HG03045 (cell line): ENCODE measurements around the gene HGS.

Experiments used
- ATAC-seq: cut with Tn5 transposase; IDR thresholded peaks from one replicate; pipeline ENCODE4 v1.9.1; 2021; ENCODE audit warnings: mild to moderate bottlenecking, moderate library complexity; ENCODE audit not compliant: unreplicated experiment

Gene HGS

DNA sequence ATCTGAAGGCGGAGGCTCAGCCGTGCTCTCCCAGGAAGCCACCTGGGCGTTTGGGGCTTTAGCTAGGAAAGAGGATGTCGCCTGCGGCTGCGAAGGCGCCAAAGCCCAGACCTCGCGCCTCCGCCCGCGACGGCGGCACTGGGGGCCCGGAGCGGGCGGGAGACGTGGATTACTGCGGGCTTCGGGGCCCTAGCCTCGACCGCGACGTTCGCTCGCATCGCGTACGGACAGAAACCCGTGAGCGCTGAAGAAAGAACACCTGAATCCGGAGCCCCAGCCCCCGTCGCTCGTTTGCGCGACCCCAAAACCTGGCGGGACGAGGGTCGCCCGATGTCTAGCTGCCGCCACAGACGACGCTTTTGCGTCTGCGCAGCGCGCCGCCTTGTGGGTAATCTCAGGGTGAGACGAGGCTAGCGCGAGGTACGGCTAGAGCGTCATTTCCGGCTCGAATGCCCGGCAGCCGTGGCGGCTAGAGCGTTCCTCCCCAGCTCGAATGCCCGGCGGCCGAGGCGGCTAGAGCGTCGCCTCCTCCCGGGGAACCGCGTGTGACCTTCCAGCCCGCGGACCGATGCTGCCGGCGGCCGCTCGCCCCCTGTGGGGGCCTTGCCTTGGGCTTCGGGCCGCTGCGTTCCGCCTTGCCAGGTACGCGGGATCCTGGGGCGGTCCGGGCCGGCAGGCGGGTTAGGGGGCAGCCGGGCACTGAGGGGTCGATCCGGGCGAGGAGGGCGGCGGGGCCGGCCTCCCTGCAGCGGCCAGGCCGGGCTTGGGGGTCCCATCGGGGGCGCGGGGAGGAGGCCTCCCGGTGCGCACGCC, 19.3 kb downstream of the HGS start, which contains the start of gene MRPL12:
Gene MRPL12 (plus strand): TSS at position 434 of the 813 bp plus-strand sequence. CDS start 135 bp downstream, at position 569.
- peak; percentile 79 for ATAC-seq

GRCh38 chr17:81703747-81704654, 20.2 kb downstream of the HGS start:
- ATAC-seq, result no peak

- ATAC-seq, result no peak
Measured at GRCh38 chr17:81705518-81706231, 21.9 kb downstream of the HGS start.

DNA sequence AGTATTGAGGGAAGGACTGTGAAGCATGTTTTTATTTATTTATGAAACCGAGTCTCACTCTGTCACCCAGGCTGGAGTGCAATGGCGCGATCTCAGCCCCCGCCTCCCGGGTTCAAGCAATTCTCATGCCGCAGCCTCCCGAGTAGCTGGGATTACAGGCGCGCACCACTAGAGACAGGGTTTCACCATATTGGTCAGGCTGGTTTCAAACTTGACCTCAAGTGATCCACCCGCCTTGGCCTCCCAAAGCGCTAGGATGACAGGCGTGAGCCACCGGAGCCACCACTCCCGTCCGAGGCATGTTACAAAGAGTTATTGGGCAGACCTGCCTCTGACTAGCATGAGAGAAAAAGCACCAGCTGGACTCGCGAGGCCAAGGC, 22.4 kb downstream of the HGS start:
- no peak for ATAC-seq

DNA sequence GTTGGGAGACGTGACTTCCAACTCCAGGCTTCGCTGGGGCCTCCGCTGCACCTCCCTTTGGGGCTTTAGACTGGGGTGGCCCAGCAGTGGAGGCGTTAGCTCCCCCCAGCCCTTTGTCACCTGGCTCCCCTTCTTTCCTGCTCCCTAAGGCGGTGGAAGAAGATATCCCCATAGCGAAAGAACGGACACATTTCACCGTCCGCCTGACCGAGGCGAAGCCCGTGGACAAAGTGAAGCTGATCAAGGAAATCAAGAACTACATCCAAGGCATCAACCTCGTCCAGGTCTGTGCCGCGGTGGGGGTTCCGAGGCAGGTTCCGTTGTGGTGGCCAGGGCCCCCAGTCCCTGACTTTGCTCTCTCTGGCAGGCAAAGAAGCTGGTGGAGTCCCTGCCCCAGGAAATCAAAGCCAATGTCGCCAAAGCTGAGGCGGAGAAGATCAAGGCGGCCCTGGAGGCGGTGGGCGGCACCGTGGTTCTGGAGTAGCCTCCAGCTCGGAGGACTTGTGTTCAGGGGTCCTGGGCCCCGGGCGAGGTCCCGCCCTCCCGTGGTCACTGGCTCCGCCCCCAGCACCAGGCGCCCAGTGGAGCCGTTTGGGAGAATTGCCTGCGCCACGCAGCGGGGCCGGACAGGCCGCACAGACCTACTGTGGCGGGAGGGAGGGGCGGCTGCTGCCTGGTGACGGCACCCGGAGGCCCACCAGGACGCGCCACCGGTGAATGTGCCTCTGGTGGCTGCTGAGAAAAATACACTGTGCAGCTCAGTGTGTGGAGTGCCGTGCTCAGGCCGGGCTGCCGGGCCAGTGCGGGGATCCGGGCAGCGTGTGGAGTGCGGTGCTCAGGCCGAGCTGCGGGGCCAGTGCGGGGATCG, 23.2 kb downstream of the HGS start:
- no peak for ATAC-seq

- ATAC-seq, result no peak
Measured at GRCh38 chr17:81707725-81708646, 24.2 kb downstream of the HGS start.

- ATAC-seq, result no peak
Measured at GRCh38 chr17:81708739-81709185, 25.0 kb downstream of the HGS start.

DNA sequence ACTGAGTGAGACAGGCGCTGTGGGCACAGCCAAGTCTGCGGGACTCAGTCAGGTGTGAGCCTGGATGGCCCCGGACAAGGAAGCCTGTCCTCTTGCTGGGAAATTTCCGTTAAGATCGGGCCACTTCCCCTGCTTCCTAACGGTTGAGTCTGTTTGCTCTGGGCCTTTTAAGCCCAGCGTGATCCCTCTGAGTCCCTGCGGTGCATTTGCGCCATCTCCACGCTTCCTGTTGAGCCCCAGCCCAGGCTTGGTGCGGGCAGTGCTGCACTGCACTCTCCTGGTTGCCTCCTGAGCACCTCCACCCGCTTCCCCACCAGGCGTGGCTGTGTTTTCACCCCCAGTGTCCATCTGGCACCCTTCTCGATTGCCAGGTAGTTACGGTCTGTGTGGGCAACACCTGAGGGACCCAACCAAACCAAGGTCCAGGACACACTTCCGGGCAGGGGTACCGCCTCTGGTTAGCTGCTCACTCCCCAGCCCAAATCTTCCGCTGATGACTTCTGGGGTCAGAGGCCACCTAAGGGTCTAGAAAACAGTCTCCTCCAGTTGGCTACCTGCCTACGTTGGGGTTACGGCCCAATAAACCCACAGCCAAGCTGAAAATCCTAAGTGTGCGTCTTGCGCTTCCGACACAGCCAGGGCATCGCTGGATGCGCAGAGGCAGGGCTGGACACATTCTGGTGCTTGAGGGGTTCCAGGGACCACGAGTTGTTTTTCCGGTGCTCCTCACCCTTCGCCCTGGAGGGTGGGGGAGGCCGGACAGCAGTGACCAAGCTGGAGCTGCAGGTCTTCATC, 26.9 kb downstream of the HGS start:
- no peak for ATAC-seq

- ATAC-seq, result peak; percentile 66
Measured at GRCh38 chr17:81711814-81712467, 28.1 kb downstream of the HGS start, which contains the start of gene SLC25A10. Gene SLC25A10, plus strand, starts transcription at chr17:81712284. Its CDS starts 143 bp downstream, at chr17:81712427.

- ATAC-seq, result no peak
Measured at GRCh38 chr17:81712468-81713003, 28.7 kb downstream of the HGS start.

GRCh38 chr17:81713004-81713555, 29.3 kb downstream of the HGS start:
- ATAC-seq, result no peak

DNA sequence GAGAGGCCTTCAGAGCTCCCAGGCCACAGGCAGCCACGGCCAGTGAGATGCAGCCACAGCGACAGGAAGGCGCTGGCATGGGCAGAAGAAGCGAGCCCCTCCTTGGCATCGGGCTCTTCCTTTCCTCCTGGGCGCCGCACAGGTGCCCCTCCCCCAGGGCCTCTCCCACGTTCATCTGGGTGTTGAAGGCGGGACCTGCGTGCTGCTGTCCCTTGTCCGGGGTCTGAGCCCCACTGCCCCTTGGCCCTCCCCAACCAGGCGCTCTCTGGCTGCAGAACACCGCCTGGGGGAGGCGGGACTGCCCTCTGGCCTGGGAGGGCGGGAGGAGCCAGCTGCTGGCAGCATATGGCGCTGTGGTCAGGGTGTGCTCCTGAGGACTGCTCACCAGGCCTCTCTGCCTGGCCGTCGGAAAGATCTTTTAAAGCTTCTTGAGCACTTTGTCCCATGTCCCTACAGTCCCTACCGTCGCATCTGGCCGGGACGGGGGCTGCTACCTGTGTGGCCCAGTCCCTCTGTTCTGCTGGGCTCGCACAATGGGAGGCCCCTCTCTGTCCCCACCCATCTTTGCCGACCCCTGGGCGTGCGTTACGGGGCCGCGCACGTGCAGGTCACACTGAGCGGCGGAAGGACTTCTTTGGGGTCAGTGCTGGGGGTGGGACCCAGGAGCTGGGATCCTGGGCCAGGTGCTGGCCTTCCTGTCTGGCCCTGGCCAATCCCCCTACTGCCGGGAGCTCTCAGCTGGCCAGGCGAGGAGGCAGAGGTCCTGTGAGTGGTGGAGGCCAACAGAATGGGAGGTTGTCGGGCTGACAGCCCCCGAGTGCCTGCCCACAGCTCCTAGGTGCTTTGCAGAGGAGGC, 30.0 kb downstream of the HGS start:
- no peak for ATAC-seq

DNA sequence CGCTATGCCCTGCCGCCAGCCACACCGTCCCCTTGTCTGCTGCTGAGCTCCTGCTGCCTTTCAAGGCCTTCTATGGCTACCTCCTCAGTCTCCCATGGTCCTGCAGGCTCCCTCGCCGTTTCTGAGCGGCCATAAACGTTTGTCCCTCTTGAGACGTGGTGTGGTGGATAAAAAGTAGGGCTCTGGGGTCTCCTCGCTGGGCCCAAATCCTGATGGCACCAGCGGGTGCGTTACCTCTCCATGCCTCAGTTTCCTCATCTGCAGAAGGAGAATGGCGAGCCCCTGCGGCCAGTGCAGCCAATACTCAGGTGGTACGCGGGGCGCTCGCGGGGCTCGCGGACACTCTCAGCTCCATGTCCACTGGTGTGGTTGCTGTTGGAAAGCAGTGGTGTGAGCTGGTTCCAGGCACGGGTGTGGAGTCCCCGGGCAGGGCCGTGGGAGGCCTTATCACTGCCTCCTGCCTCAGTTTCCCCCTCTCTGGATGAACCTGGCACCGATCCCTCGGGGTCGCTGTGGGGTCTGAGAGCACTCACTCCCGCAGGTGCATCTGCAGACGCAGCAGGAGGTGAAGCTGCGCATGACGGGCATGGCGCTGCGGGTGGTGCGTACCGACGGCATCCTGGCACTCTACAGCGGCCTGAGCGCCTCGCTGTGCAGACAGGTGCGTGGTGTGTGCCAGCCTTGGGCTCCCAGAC, 30.7 kb downstream of the HGS start:
- no peak for ATAC-seq

GRCh38 chr17:81715107-81715871, 31.5 kb downstream of the HGS start:
- ATAC-seq, result no peak
